GM12878 (cell line): ENCODE results near the gene ITM2A. TPM values are rescaled to one million over a fixed set of nuclear protein-coding genes. Genes with fewer than 3 reads are reported as not detected.

ENCODE experiments used
- ASH2L ChIP-seq: fragments of 300-600, 200-600 bp; sonication (generic); IDR thresholded peaks from 2 replicates; pipeline ENCODE4 v1.6.1; 2017; ENCODE audit warnings: low read depth, mild to moderate bottlenecking, borderline replicate concordance
- MEF2B ChIP-seq: fragments of 450-650 bp; IDR thresholded peaks from 2 replicates; pipeline ENCODE4 v1.6.1; 2018; ENCODE audit warnings: mild to moderate bottlenecking, moderate library complexity; ENCODE audit not compliant: partially characterized antibody, poor library complexity, severe bottlenecking
- MXI1 ChIP-seq: fragments of 150-350 bp; IDR thresholded peaks from 2 replicates; pipeline ENCODE4 v1.6.1; 2011; ENCODE audit warnings: low read depth, mild to moderate bottlenecking, inconsistent platforms, low read length, improper control_type of control experiment
- NFXL1 ChIP-seq: fragments of 450-650 bp; IDR thresholded peaks from 2 replicates; pipeline ENCODE4 v1.6.1; 2017; ENCODE audit warnings: antibody characterized with exemption, mild to moderate bottlenecking, borderline replicate concordance
- POLR2AphosphoS2 ChIP-seq: IDR thresholded peaks from 2 replicates; pipeline ENCODE4 v1.6.1; 2011; ENCODE audit warnings: low read depth, mild to moderate bottlenecking, low read length, improper control_type of control experiment, moderate library complexity
- SMAD5 ChIP-seq: IDR thresholded peaks from 2 replicates; pipeline ENCODE4 v1.6.1; 2016; ENCODE audit warnings: antibody characterized with exemption, low read depth
- TCF3 ChIP-seq: IDR thresholded peaks from 2 replicates; pipeline ENCODE4 v1.6.1; 2012; ENCODE audit warnings: low read depth, mild to moderate bottlenecking, low read length, borderline replicate concordance; ENCODE audit not compliant: insufficient read depth
- ZNF217 ChIP-seq: fragments of 450-650 bp; IDR thresholded peaks from 2 replicates; pipeline ENCODE4 v1.6.1; 2017; ENCODE audit warnings: antibody characterized with exemption, mild to moderate bottlenecking
- ZNF384 ChIP-seq: IDR thresholded peaks from 2 replicates; pipeline ENCODE4 v1.6.1; 2012; ENCODE audit warnings: low read depth, mild to moderate bottlenecking, low read length, improper control_type of control experiment, borderline replicate concordance
- polyA plus RNA-seq, 11 experiments: library from polyadenylated mRNA; depleted of rRNA in 4 of 11; unstranded in 6 of 11; stranded (reverse) in 5 of 11; fragments of >200 nt; fragmentation: Nextera tagmentation in 4 of 11; fragmentation: Illumina TruSeq in 1 of 11; extraction: Ambion mirVana in 4 of 11; extraction: Trizol in 1 of 11; gene quantifications; 1 replicate in 1 of 11; 2 replicates in 10 of 11; pipeline versions ENCODE4 v1.2.1 to v1.2.3, GENCODE V29; 2011 to 2016; ENCODE audit warnings: inconsistent platforms in 2 of 11, missing spikeins in 2 of 11, low read depth in 1 of 11
- total RNA-seq, 4 experiments: library from RNA; depleted of rRNA in 3 of 4; stranded (reverse); fragments of >200 nt in 3 of 4; fragmentation: Illumina TruSeq in 1 of 4; extraction: Trizol in 1 of 4; gene quantifications; 2 replicates each; pipeline versions ENCODE4 v1.2.1 to v1.2.3, GENCODE V29; 2013 to 2021
- TF ChIP-seq, protein P1 (sequence below), 3 experiments: IDR thresholded peaks in 2 of 3; conservative IDR thresholded peaks in 1 of 3; 2 replicates each; pipeline ENCODE4 v1.5.1; 2011; ENCODE audit warnings: low read depth in 3 of 3, low read length in 3 of 3, mild to moderate bottlenecking in 3 of 3, control low read depth in 2 of 3, moderate library complexity in 2 of 3, inconsistent platforms in 1 of 3, mixed read lengths in 1 of 3; ENCODE audit not compliant: control insufficient read depth in 2 of 3, insufficient read depth in 1 of 3; ENCODE audit errors: extremely low read depth in 1 of 3
- TF ChIP-seq, protein P2 (sequence below): fragments of 450-650 bp; IDR thresholded peaks from 2 replicates; pipeline ENCODE4 v1.6.1; 2018; ENCODE audit warnings: borderline replicate concordance, mild to moderate bottlenecking; ENCODE audit not compliant: partially characterized antibody
- TF ChIP-seq, protein P3 (sequence below): fragments of 450-650 bp; IDR thresholded peaks from 2 replicates; pipeline ENCODE4 v1.6.1; 2017; ENCODE audit warnings: mild to moderate bottlenecking, low read depth, inconsistent platforms; ENCODE audit not compliant: poor library complexity, severe bottlenecking

The ITM2A gene
- total and polyA plus RNA-seq, 10 of the 15 experiments (the other 5 are each of a cell fraction or from before 2014, with no cell fraction given): 29.6 to 202 (median 44.9) TPM

DNA sequence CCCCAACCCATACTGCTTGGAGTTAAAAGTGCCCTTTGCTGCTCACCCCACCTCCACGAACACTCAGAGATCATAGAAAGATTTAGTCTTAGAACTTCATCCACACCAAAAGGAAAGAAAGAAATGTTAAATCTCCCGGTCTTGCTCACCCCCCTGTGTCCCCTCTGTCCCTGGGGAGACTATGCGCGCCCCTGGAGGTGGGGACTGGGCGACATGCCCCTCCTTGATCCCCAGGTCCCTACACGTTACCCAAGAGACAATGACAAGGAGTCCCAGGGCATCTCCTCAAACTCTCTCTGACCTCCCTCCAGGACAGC lies 620 bp downstream of the ITM2A start (continued):
- peak; percentile 89 for TF ChIP-seq MEF2B
- no peak for TF ChIP-seq ASH2L
- no peak for TF ChIP-seq SMAD5
- no peak for TF ChIP-seq MXI1
- no peak for TF ChIP-seq TCF3
- TF ChIP-seq ZNF384: no peak
- TF ChIP-seq POLR2AphosphoS2: no peak
- no peak for TF ChIP-seq ZNF217
- TF ChIP-seq, protein P1, sequence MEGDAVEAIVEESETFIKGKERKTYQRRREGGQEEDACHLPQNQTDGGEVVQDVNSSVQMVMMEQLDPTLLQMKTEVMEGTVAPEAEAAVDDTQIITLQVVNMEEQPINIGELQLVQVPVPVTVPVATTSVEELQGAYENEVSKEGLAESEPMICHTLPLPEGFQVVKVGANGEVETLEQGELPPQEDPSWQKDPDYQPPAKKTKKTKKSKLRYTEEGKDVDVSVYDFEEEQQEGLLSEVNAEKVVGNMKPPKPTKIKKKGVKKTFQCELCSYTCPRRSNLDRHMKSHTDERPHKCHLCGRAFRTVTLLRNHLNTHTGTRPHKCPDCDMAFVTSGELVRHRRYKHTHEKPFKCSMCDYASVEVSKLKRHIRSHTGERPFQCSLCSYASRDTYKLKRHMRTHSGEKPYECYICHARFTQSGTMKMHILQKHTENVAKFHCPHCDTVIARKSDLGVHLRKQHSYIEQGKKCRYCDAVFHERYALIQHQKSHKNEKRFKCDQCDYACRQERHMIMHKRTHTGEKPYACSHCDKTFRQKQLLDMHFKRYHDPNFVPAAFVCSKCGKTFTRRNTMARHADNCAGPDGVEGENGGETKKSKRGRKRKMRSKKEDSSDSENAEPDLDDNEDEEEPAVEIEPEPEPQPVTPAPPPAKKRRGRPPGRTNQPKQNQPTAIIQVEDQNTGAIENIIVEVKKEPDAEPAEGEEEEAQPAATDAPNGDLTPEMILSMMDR (IDR thresholded peaks at IDR 0.05 in 2 of 3, conservative IDR thresholded peaks at IDR 0.05 in 1 of 3; ENCODE audit: control insufficient read depth in 2 of 3, extremely low read depth in 1 of 3, insufficient read depth in 1 of 3, low read depth in 3 of 3, low read length in 3 of 3): 0 out of 6 replicates have a peak, but pooled peaks of 1 of the 3 experiments have one; percentile 5
- TF ChIP-seq, protein P2, sequence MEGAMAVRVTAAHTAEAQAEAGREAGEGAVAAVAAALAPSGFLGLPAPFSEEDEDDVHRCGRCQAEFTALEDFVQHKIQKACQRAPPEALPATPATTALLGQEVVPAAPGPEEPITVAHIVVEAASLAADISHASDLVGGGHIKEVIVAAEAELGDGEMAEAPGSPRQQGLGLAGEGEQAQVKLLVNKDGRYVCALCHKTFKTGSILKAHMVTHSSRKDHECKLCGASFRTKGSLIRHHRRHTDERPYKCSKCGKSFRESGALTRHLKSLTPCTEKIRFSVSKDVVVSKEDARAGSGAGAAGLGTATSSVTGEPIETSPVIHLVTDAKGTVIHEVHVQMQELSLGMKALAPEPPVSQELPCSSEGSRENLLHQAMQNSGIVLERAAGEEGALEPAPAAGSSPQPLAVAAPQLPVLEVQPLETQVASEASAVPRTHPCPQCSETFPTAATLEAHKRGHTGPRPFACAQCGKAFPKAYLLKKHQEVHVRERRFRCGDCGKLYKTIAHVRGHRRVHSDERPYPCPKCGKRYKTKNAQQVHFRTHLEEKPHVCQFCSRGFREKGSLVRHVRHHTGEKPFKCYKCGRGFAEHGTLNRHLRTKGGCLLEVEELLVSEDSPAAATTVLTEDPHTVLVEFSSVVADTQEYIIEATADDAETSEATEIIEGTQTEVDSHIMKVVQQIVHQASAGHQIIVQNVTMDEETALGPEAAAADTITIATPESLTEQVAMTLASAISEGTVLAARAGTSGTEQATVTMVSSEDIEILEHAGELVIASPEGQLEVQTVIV: no peak
- TF ChIP-seq, protein P3, sequence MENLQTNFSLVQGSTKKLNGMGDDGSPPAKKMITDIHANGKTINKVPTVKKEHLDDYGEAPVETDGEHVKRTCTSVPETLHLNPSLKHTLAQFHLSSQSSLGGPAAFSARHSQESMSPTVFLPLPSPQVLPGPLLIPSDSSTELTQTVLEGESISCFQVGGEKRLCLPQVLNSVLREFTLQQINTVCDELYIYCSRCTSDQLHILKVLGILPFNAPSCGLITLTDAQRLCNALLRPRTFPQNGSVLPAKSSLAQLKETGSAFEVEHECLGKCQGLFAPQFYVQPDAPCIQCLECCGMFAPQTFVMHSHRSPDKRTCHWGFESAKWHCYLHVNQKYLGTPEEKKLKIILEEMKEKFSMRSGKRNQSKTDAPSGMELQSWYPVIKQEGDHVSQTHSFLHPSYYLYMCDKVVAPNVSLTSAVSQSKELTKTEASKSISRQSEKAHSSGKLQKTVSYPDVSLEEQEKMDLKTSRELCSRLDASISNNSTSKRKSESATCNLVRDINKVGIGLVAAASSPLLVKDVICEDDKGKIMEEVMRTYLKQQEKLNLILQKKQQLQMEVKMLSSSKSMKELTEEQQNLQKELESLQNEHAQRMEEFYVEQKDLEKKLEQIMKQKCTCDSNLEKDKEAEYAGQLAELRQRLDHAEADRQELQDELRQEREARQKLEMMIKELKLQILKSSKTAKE: no peak
- no peak for TF ChIP-seq NFXL1
